ENCODE results near the gene TAS2R60. TPM values are rescaled to one million over a fixed set of nuclear protein-coding genes. Genes with fewer than 3 reads are reported as not detected.

The TAS2R60 gene
- total and polyA plus RNA-seq, 2 donors from 2014 or later: not detected

GRCh38 chr7:143431109-143431508, 12.1 kb upstream of the TAS2R60 start:
- no peaks in the 10 kb centered on the region for H3K36me3 ChIP-seq (ENCODE audit: control insufficient read depth in 2 of 3, insufficient read depth in 3 of 3, low read length in 3 of 3)
- H3K9ac ChIP-seq (ENCODE audit: low read length in 3 of 3): no peak overlapping the region
- FAIRE-seq (no peak), DNase-seq (no peak)
- TF ChIP-seq, protein P1, sequence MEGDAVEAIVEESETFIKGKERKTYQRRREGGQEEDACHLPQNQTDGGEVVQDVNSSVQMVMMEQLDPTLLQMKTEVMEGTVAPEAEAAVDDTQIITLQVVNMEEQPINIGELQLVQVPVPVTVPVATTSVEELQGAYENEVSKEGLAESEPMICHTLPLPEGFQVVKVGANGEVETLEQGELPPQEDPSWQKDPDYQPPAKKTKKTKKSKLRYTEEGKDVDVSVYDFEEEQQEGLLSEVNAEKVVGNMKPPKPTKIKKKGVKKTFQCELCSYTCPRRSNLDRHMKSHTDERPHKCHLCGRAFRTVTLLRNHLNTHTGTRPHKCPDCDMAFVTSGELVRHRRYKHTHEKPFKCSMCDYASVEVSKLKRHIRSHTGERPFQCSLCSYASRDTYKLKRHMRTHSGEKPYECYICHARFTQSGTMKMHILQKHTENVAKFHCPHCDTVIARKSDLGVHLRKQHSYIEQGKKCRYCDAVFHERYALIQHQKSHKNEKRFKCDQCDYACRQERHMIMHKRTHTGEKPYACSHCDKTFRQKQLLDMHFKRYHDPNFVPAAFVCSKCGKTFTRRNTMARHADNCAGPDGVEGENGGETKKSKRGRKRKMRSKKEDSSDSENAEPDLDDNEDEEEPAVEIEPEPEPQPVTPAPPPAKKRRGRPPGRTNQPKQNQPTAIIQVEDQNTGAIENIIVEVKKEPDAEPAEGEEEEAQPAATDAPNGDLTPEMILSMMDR (IDR thresholded peaks at IDR 0.05; ENCODE audit: borderline replicate concordance, extremely low read depth, insufficient read depth): no peak
- H3K9me3 ChIP-seq (ENCODE audit: control insufficient read depth in 2 of 3, insufficient read depth in 1 of 3, low read length in 3 of 3): no peaks in the 10 kb centered on the region
- intact Hi-C loops (cut with DNase I): no loop called here
- no peak overlapping the region for H3K27ac ChIP-seq (ENCODE audit: low read depth in 2 of 2, low read length in 2 of 2)
- H3K27me3 ChIP-seq (ENCODE audit: control insufficient read depth, insufficient read depth, low read length): no peaks in the 10 kb centered on the region
- no peaks in the 10 kb centered on the region for H3K4me1 ChIP-seq (ENCODE audit: control insufficient read depth in 2 of 3, insufficient read depth in 2 of 3, low read depth in 1 of 3, low read length in 3 of 3)
- no peak overlapping the region for H3K4me3 ChIP-seq (ENCODE audit: low read length in 3 of 3)

DNA sequence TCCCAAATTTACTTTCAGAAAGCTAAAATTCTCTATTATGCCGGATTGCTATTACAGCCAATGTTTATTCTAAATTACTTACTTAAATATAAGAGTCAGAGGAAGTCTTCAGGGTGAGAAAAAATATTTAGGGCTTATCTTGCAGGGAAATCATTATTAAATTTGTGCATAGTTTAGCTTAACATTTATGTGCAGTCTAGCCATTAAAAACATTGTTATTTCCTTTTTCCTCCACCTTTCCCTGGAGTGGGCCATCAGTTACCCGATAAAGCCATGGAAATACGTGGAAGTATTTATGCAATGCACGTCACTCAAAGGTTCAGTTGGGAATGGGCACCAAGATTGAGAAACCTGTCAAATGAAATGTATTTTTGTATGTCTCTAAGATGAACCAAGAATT, 9.5 kb upstream of the TAS2R60 start:
- H3K9me3 ChIP-seq (ENCODE audit: control insufficient read depth in 2 of 3, insufficient read depth in 1 of 3, low read length in 3 of 3): no peaks in the 10 kb centered on the region
- H3K27ac ChIP-seq (ENCODE audit: low read depth in 2 of 2, low read length in 2 of 2): no peak overlapping the region
- no peak overlapping the region for H3K4me3 ChIP-seq (ENCODE audit: low read length in 3 of 3)
- no peaks in the 10 kb centered on the region for H3K4me1 ChIP-seq (ENCODE audit: control insufficient read depth in 2 of 3, insufficient read depth in 2 of 3, low read depth in 1 of 3, low read length in 3 of 3)
- H3K9ac ChIP-seq (ENCODE audit: low read length in 3 of 3): no peak overlapping the region
- intact Hi-C loops (cut with DNase I): no loop called here
- no peaks in the 10 kb centered on the region for H3K36me3 ChIP-seq (ENCODE audit: control insufficient read depth in 2 of 3, insufficient read depth in 3 of 3, low read length in 3 of 3)
- no peaks in the 10 kb centered on the region for H3K27me3 ChIP-seq (ENCODE audit: control insufficient read depth, insufficient read depth, low read length)
- no peak for DNase-seq
- TF ChIP-seq, protein P1 (IDR thresholded peaks at IDR 0.05; ENCODE audit: borderline replicate concordance, extremely low read depth, insufficient read depth): no peak
- FAIRE-seq: no peak

GRCh38 chr7:143434660-143435059, 8.6 kb upstream of the TAS2R60 start:
- Histone ChIP-seq H3K4me3 (ENCODE audit: low read length in 3 of 3) (no peak overlapping the region), H3K9ac (ENCODE audit: low read length in 3 of 3) (no peak overlapping the region), H3K36me3 (ENCODE audit: control insufficient read depth in 2 of 3, insufficient read depth in 3 of 3, low read length in 3 of 3) (no peaks in the 10 kb centered on the region), H3K27me3 (ENCODE audit: control insufficient read depth, insufficient read depth, low read length) (no peaks in the 10 kb centered on the region), H3K9me3 (ENCODE audit: control insufficient read depth in 2 of 3, insufficient read depth in 1 of 3, low read length in 3 of 3) (no peaks in the 10 kb centered on the region), H3K4me1 (ENCODE audit: control insufficient read depth in 2 of 3, insufficient read depth in 2 of 3, low read depth in 1 of 3, low read length in 3 of 3) (no peaks in the 10 kb centered on the region), H3K27ac (ENCODE audit: low read depth in 2 of 2, low read length in 2 of 2) (no peak overlapping the region)
- TF ChIP-seq, protein P1 (IDR thresholded peaks at IDR 0.05; ENCODE audit: borderline replicate concordance, extremely low read depth, insufficient read depth): no peak
- DNase-seq (no peak), FAIRE-seq (no peak)
- intact Hi-C loops (cut with DNase I): no loop called here

DNA sequence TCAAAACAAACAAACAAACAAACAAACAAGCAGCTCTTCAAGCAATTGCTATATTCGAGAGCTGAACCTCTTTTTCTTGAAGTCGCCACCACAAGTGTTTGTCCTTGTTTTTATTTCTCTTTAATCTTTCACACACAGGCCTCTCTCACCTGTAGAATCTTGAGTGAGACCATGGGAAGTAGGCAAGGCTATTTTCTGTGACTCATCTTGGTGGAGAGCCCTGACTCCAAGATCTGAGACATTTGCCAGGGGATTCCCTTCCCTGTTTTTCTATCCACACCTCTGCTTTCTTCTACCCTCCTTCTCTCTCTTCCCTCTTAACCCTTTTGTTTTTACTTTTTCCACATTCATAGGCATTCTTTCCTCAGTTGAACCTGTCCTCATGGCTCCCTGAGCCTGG, 8.0 kb upstream of the TAS2R60 start:
- Histone ChIP-seq H3K36me3 (ENCODE audit: control insufficient read depth in 2 of 3, insufficient read depth in 3 of 3, low read length in 3 of 3) (no peaks in the 10 kb centered on the region), H3K27ac (ENCODE audit: low read depth in 2 of 2, low read length in 2 of 2) (no peak overlapping the region), H3K4me3 (ENCODE audit: low read length in 3 of 3) (no peak overlapping the region), H3K27me3 (ENCODE audit: control insufficient read depth, insufficient read depth, low read length) (no peaks in the 10 kb centered on the region), H3K4me1 (ENCODE audit: control insufficient read depth in 2 of 3, insufficient read depth in 2 of 3, low read depth in 1 of 3, low read length in 3 of 3) (no peaks in the 10 kb centered on the region), H3K9me3 (ENCODE audit: control insufficient read depth in 2 of 3, insufficient read depth in 1 of 3, low read length in 3 of 3) (no peaks in the 10 kb centered on the region), H3K9ac (ENCODE audit: low read length in 3 of 3) (no peak overlapping the region)
- TF ChIP-seq, protein P1 (IDR thresholded peaks at IDR 0.05; ENCODE audit: borderline replicate concordance, extremely low read depth, insufficient read depth): no peak
- intact Hi-C loops (cut with DNase I): no loop called here
- no peak for DNase-seq
- FAIRE-seq: no peak

Measured in kidney (tissue), 14 donors.